ENCODE measurements around the gene TSR2.

The TSR2 gene

DNA sequence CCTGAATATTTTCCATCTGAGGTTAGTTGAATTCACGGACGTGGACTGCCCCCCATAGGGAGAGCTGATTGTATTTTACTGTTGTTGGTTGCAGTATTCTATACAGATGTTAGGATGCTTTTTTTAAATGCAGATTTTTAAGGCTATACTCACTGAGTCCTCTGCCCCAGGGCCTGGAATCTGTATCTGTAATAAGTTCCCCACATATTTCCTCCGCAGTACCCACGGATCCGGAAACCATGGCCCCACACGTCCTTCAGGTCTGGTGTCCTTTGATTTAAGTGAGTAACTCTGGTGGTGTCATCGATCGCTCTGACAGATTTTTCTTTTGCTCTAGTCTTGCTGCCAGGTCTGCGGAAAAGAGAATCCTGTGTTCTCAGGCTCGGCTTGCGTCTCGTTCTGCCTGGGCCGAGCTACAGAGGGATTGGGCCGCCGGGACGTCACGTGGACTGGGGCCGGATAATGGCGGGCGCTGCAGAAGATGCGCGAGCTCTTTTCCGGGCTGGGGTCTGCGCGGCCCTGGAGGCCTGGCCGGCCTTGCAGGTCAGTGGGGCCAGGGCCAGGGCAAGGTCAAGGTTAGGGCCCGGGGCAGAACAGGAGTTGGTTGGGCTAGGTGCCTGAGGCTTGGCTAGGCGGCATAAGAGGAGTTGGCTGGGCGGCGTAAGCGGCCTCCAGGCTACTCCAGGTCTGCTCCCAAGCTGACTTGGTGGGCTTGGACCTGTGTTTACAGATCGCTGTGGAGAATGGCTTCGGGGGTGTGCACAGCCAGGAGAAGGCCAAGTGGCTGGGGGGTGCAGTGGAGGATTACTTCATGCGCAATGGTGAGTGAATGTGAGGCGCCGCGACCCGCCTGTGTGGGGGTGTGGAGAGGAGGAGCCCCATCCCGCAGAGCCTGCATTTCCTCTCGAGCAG, at the start of gene TSR2 (continued):
- TF ChIP-seq ZNF202 (tag by site-specific recombination; IDR thresholded peaks at IDR 0.05; ENCODE audit: borderline replicate concordance) (no peak), SP2 (tag by site-specific recombination; IDR thresholded peaks at IDR 0.05) (peak; percentile 50), ZNF664 (tag by site-specific recombination; IDR thresholded peaks at IDR 0.05) (peak; percentile 83; the same call in 1 of the 2 replicates), ZNF629 (tag by site-specific recombination; IDR thresholded peaks at IDR 0.05) (0 out of 2 replicates have a peak, but pooled peaks have one; percentile 28), ZNF561 (tag by site-specific recombination; IDR thresholded peaks at IDR 0.05; ENCODE audit: borderline replicate concordance) (0 out of 2 replicates have a peak, but pooled peaks have one; percentile 38), ZNF184 (tag by site-specific recombination; IDR thresholded peaks at IDR 0.05) (no peak), ZNF394 (tag by site-specific recombination; IDR thresholded peaks at IDR 0.05; ENCODE audit: borderline replicate concordance) (peak; percentile 70; the same call in 1 of the 2 replicates), SP7 (tag by site-specific recombination; IDR thresholded peaks at IDR 0.05) (peak; percentile 34; the same call in 1 of the 2 replicates), ZNF132 (tag by site-specific recombination; IDR thresholded peaks at IDR 0.05; ENCODE audit: borderline replicate concordance) (no peak), ZBTB20 (tag by site-specific recombination; IDR thresholded peaks at IDR 0.05) (peak; percentile 96), ZBTB8A (tag by site-specific recombination; IDR thresholded peaks at IDR 0.05) (0 out of 2 replicates have a peak, but pooled peaks have one; percentile 23), ZNF146 (tag by site-specific recombination; IDR thresholded peaks at IDR 0.05) (0 out of 2 replicates have a peak, but pooled peaks have one; percentile 1), SETDB1 (IDR thresholded peaks at IDR 0.05; ENCODE audit: insufficient read length, low read length) (peak; percentile 14), SP3 (tag by site-specific recombination; IDR thresholded peaks at IDR 0.05) (peak; percentile 43; the same call in 1 of the 2 replicates), ZNF324 (tag by site-specific recombination; IDR thresholded peaks at IDR 0.05) (peak; percentile 66)
- TF ChIP-seq, protein P1, sequence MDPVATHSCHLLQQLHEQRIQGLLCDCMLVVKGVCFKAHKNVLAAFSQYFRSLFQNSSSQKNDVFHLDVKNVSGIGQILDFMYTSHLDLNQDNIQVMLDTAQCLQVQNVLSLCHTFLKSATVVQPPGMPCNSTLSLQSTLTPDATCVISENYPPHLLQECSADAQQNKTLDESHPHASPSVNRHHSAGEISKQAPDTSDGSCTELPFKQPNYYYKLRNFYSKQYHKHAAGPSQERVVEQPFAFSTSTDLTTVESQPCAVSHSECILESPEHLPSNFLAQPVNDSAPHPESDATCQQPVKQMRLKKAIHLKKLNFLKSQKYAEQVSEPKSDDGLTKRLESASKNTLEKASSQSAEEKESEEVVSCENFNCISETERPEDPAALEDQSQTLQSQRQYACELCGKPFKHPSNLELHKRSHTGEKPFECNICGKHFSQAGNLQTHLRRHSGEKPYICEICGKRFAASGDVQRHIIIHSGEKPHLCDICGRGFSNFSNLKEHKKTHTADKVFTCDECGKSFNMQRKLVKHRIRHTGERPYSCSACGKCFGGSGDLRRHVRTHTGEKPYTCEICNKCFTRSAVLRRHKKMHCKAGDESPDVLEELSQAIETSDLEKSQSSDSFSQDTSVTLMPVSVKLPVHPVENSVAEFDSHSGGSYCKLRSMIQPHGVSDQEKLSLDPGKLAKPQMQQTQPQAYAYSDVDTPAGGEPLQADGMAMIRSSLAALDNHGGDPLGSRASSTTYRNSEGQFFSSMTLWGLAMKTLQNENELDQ (tag by site-specific recombination; IDR thresholded peaks at IDR 0.05; ENCODE audit: low read depth) = peak; percentile 67; the same call in 1 of the 2 replicates
- TF ChIP-seq, protein P2, sequence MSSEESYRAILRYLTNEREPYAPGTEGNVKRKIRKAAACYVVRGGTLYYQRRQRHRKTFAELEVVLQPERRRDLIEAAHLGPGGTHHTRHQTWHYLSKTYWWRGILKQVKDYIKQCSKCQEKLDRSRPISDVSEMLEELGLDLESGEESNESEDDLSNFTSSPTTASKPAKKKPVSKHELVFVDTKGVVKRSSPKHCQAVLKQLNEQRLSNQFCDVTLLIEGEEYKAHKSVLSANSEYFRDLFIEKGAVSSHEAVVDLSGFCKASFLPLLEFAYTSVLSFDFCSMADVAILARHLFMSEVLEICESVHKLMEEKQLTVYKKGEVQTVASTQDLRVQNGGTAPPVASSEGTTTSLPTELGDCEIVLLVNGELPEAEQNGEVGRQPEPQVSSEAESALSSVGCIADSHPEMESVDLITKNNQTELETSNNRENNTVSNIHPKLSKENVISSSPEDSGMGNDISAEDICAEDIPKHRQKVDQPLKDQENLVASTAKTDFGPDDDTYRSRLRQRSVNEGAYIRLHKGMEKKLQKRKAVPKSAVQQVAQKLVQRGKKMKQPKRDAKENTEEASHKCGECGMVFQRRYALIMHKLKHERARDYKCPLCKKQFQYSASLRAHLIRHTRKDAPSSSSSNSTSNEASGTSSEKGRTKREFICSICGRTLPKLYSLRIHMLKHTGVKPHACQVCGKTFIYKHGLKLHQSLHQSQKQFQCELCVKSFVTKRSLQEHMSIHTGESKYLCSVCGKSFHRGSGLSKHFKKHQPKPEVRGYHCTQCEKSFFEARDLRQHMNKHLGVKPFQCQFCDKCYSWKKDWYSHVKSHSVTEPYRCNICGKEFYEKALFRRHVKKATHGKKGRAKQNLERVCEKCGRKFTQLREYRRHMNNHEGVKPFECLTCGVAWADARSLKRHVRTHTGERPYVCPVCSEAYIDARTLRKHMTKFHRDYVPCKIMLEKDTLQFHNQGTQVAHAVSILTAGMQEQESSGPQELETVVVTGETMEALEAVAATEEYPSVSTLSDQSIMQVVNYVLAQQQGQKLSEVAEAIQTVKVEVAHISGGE (tag by site-specific recombination; conservative IDR thresholded peaks at IDR 0.05; ENCODE audit: low read depth) = peak; percentile 76
- TF ChIP-seq, protein P3, sequence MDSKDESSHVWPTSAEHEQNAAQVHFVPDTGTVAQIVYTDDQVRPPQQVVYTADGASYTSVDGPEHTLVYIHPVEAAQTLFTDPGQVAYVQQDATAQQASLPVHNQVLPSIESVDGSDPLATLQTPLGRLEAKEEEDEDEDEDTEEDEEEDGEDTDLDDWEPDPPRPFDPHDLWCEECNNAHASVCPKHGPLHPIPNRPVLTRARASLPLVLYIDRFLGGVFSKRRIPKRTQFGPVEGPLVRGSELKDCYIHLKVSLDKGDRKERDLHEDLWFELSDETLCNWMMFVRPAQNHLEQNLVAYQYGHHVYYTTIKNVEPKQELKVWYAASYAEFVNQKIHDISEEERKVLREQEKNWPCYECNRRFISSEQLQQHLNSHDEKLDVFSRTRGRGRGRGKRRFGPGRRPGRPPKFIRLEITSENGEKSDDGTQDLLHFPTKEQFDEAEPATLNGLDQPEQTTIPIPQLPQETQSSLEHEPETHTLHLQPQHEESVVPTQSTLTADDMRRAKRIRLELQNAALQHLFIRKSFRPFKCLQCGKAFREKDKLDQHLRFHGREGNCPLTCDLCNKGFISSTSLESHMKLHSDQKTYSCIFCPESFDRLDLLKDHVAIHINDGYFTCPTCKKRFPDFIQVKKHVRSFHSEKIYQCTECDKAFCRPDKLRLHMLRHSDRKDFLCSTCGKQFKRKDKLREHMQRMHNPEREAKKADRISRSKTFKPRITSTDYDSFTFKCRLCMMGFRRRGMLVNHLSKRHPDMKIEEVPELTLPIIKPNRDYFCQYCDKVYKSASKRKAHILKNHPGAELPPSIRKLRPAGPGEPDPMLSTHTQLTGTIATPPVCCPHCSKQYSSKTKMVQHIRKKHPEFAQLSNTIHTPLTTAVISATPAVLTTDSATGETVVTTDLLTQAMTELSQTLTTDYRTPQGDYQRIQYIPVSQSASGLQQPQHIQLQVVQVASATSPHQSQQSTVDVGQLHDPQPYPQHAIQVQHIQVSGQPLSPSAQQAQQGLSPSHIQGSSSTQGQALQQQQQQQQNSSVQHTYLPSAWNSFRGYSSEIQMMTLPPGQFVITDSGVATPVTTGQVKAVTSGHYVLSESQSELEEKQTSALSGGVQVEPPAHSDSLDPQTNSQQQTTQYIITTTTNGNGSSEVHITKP (tag by site-specific recombination; IDR thresholded peaks at IDR 0.05) = peak; percentile 9; the same call in 1 of the 2 replicates
- TF ChIP-seq, protein P4, sequence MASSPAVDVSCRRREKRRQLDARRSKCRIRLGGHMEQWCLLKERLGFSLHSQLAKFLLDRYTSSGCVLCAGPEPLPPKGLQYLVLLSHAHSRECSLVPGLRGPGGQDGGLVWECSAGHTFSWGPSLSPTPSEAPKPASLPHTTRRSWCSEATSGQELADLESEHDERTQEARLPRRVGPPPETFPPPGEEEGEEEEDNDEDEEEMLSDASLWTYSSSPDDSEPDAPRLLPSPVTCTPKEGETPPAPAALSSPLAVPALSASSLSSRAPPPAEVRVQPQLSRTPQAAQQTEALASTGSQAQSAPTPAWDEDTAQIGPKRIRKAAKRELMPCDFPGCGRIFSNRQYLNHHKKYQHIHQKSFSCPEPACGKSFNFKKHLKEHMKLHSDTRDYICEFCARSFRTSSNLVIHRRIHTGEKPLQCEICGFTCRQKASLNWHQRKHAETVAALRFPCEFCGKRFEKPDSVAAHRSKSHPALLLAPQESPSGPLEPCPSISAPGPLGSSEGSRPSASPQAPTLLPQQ (tag by site-specific recombination; IDR thresholded peaks at IDR 0.05) = peak; percentile 90
- TF ChIP-seq, protein P5, sequence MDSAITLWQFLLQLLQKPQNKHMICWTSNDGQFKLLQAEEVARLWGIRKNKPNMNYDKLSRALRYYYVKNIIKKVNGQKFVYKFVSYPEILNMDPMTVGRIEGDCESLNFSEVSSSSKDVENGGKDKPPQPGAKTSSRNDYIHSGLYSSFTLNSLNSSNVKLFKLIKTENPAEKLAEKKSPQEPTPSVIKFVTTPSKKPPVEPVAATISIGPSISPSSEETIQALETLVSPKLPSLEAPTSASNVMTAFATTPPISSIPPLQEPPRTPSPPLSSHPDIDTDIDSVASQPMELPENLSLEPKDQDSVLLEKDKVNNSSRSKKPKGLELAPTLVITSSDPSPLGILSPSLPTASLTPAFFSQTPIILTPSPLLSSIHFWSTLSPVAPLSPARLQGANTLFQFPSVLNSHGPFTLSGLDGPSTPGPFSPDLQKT (IDR thresholded peaks at IDR 0.05; ENCODE audit: borderline replicate concordance, low read depth, low read length) = no peak
- TF ChIP-seq, protein P6, sequence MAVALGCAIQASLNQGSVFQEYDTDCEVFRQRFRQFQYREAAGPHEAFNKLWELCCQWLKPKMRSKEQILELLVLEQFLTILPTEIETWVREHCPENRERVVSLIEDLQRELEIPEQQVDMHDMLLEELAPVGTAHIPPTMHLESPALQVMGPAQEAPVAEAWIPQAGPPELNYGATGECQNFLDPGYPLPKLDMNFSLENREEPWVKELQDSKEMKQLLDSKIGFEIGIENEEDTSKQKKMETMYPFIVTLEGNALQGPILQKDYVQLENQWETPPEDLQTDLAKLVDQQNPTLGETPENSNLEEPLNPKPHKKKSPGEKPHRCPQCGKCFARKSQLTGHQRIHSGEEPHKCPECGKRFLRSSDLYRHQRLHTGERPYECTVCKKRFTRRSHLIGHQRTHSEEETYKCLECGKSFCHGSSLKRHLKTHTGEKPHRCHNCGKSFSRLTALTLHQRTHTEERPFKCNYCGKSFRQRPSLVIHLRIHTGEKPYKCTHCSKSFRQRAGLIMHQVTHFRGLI (tag by site-specific recombination; IDR thresholded peaks at IDR 0.05) = no peak
- TF ChIP-seq, protein P7, sequence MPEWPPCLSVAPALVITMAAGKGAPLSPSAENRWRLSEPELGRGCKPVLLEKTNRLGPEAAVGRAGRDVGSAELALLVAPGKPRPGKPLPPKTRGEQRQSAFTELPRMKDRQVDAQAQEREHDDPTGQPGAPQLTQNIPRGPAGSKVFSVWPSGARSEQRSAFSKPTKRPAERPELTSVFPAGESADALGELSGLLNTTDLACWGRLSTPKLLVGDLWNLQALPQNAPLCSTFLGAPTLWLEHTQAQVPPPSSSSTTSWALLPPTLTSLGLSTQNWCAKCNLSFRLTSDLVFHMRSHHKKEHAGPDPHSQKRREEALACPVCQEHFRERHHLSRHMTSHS (tag by site-specific recombination; IDR thresholded peaks at IDR 0.05) = no peak
